ENCODE data around the gene TTC6.

DNA sequence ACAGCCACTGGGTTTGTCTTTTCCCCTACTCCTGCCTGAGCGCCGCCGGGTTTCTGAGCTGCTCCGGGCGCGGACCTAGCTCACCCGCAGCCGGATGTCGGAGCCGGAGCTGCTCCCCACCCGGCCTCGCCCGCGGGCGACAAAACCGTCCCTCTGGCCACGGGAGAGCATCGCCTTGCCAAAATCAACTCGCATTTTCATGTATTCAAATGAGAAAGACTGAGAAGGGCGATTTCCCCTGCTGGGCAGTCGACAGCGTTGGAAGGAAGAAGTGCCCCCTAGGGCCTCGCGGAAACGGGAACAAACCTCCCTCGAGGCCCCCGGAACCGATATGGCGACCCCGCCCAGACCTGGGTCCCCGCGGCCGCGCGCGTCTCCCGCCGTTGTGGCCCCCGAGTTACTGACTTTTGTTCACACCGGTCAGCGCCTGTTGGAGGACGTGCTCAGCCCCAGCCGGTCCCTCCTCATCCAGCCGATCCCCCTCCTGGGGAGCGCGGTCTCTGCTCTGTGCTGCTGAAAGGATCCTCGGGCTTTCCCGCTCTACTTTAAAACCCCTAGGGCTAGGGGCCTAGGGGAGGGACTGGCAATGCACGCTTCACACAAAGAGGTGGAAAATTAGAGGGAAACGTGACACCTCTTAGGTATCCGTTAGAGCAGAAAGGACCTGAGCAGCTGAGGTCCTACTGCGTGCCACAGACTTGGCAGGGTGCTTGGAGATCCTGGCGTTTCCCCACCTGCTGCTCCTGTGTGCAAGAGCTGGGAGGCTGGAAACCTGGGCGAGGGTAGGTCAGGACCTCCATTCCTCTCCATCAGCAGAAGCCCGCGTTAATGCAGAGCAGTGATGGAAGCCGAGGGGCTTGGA, 4.3 kb downstream of the TTC6 start:
- no peak for TF ChIP-seq POLR2A (IDR thresholded peaks at IDR 0.05)
- TF ChIP-seq, protein P1, sequence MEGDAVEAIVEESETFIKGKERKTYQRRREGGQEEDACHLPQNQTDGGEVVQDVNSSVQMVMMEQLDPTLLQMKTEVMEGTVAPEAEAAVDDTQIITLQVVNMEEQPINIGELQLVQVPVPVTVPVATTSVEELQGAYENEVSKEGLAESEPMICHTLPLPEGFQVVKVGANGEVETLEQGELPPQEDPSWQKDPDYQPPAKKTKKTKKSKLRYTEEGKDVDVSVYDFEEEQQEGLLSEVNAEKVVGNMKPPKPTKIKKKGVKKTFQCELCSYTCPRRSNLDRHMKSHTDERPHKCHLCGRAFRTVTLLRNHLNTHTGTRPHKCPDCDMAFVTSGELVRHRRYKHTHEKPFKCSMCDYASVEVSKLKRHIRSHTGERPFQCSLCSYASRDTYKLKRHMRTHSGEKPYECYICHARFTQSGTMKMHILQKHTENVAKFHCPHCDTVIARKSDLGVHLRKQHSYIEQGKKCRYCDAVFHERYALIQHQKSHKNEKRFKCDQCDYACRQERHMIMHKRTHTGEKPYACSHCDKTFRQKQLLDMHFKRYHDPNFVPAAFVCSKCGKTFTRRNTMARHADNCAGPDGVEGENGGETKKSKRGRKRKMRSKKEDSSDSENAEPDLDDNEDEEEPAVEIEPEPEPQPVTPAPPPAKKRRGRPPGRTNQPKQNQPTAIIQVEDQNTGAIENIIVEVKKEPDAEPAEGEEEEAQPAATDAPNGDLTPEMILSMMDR (IDR thresholded peaks at IDR 0.05): no peak
